Skin of body (tissue), 1 donor: ENCODE measurements around the gene DPH7. TPM values are rescaled to one million over a fixed set of nuclear protein-coding genes. Genes with fewer than 3 reads are reported as not detected.

Experiments used
- total RNA-seq: library from RNA; depleted of rRNA; stranded (reverse); fragments of >200 nt; gene quantifications from one replicate; pipeline ENCODE4 v1.2.3, GENCODE V29; 2014

The DPH7 gene
- total RNA-seq, 1 donor from 2014 or later: 25.1 TPM

Other genes starting within 250 kb of the DPH7 start
- 7.6 TPM for gene EXD3, start 155.8 kb downstream of the DPH7 start, total RNA-seq
- gene NOXA1, start 155.5 kb downstream of the DPH7 start, total RNA-seq: 0.30 TPM
- gene ENTPD8, start 137.6 kb downstream of the DPH7 start, total RNA-seq: 0.10 TPM
- 11.6 TPM for gene NSMF, start 119.6 kb downstream of the DPH7 start, total RNA-seq
- 4.4 TPM for gene PNPLA7, start 28.5 kb downstream of the DPH7 start, total RNA-seq
- 22.2 TPM for gene MRPL41, start 27.0 kb downstream of the DPH7 start, total RNA-seq
- 10.7 TPM for gene ZMYND19, start 11.6 kb upstream of the DPH7 start, total RNA-seq
- gene ARRDC1, start 26.8 kb upstream of the DPH7 start, total RNA-seq: 21.9 TPM
- 52.3 TPM for gene EHMT1, start 40.1 kb upstream of the DPH7 start, total RNA-seq